Spleen (tissue), 11 donors: ENCODE measurements around the gene PPIL6. TPM values are rescaled to one million over a fixed set of nuclear protein-coding genes. Genes with fewer than 3 reads are reported as not detected.

Experiments used
- DNase-seq: peaks from one replicate; pipeline ENCODE4 v3.0.0-alpha.2; 2020
- H3K27ac ChIP-seq, 8 donors: fragments of 200-600 bp; sonication (generic) in 7 of 8; 1 replicate in 4 of 8; 2 replicates in 4 of 8; pipeline versions ENCODE4 v1.5.0 to v1.8.0; 2016 to 2021; ENCODE audit warnings: inconsistent platforms in 4 of 8, mild to moderate bottlenecking in 4 of 8, moderate library complexity in 1 of 8
- H3K27me3 ChIP-seq, 7 donors: fragments of 200-600 bp; sonication (generic) in 6 of 7; replicated peaks in 1 of 7; 1 replicate in 4 of 7; 2 replicates in 3 of 7; pipeline versions ENCODE4 v1.5.0 to v1.8.0; 2016 to 2021; ENCODE audit warnings: inconsistent platforms in 3 of 7, mild to moderate bottlenecking in 1 of 7
- H3K36me3 ChIP-seq, 6 donors: fragments of 200-600 bp; sonication (generic) in 5 of 6; 1 replicate in 4 of 6; 2 replicates in 2 of 6; pipeline versions ENCODE4 v1.5.0 to v1.8.0; 2016 to 2021; ENCODE audit warnings: inconsistent platforms in 2 of 6
- H3K4me1 ChIP-seq, 6 donors: fragments of 200-600 bp; sonication (generic) in 5 of 6; 1 replicate in 3 of 6; 2 replicates in 3 of 6; pipeline versions ENCODE4 v1.5.0 to v1.8.0; 2016 to 2021; ENCODE audit warnings: inconsistent platforms in 3 of 6
- H3K4me3 ChIP-seq, 8 donors: fragments of 200-600 bp; sonication (generic) in 7 of 8; 1 replicate in 4 of 8; 2 replicates in 4 of 8; pipeline versions ENCODE4 v1.5.0 to v1.8.0; 2016 to 2021; ENCODE audit warnings: inconsistent platforms in 4 of 8, mild to moderate bottlenecking in 4 of 8, moderate library complexity in 2 of 8
- H3K9me3 ChIP-seq, 8 donors: fragments of 200-600 bp; sonication (generic) in 7 of 8; 1 replicate in 4 of 8; 2 replicates in 4 of 8; pipeline versions ENCODE4 v1.5.0 to v1.8.0; 2016 to 2021; ENCODE audit warnings: inconsistent platforms in 4 of 8
- POLR2A ChIP-seq, 3 donors: fragments of 450-650 bp; IDR thresholded peaks; one replicate each; pipeline ENCODE4 v1.5.1; 2017; ENCODE audit warnings: antibody characterized with exemption in 3 of 3, mild to moderate bottlenecking in 1 of 3
- POLR2AphosphoS5 ChIP-seq, 3 donors: sonication (generic); formaldehyde crosslinking; IDR thresholded peaks; one replicate each; pipeline ENCODE4 v1.5.1; 2017; ENCODE audit warnings: antibody characterized with exemption in 3 of 3
- WGBS, 5 donors: extraction: QIAGEN DNeasy Blood & Tissue Kit in 3 of 5; methylation state at CpG; one replicate each; pipeline versions ENCODE4 v1.1.5 to v1.1.7; 2013 to 2018; 5-methylcytosine and 5-hydroxymethylcytosine counted together
- intact Hi-C: fragments of 100-400 bp; cut with DNase I; formaldehyde crosslinking; loops from one replicate; pipeline ENCODE4 v1.15.0; 2023; ENCODE audit warnings: low total_unique reads
- polyA plus RNA-seq, 3 donors: library from polyadenylated mRNA; stranded (reverse); fragments of 200-250 nt; gene quantifications; one replicate each; pipeline ENCODE4 v1.2.1, GENCODE V29; 2013
- total RNA-seq, 7 donors: library from RNA; depleted of rRNA in 3 of 7; stranded (reverse); fragments of >200 nt in 3 of 7; fragmentation: NEBNext Ultra II Directional in 4 of 7; extraction: Animal tissue kit (Norgen Biotek cat#: 25700) in 4 of 7; gene quantifications; one replicate each; pipeline versions ENCODE4 v1.1.0 to v1.2.1, GENCODE V29; 2016 to 2021
- TF ChIP-seq, protein P1 (sequence below), 11 experiments: fragments of 200-600 bp in 7 of 11; fragments of 450-650 bp in 4 of 11; sonication (generic) in 4 of 11; IDR thresholded peaks in 8 of 11; conservative IDR thresholded peaks in 3 of 11; 1 replicate in 7 of 11; 2 replicates in 4 of 11; pipeline versions ENCODE4 v1.4.0 to v1.8.0; 2016 to 2021; ENCODE audit warnings: antibody characterized with exemption in 11 of 11, inconsistent platforms in 4 of 11, mild to moderate bottlenecking in 1 of 11
- donor health status: healthy with polysubstance abuse.
- donor health status: DM: no; HTN: no; CAD: no; lungs with moderate emphysema.
- donor health status: DM: no; HTN: no; CAD: no.
- donor health status: Bipolar disorder and iron deficiency.
- donor health status: healthy.
- donor health status: DM: no; HTN: no; CAD: no.
- donor health status: DM: yes; HTN: yes; CAD: no.

PPIL6 gene
- total and polyA plus RNA-seq, 10 donors = 0.13 to 4.8 (median 0.78) TPM

DNA sequence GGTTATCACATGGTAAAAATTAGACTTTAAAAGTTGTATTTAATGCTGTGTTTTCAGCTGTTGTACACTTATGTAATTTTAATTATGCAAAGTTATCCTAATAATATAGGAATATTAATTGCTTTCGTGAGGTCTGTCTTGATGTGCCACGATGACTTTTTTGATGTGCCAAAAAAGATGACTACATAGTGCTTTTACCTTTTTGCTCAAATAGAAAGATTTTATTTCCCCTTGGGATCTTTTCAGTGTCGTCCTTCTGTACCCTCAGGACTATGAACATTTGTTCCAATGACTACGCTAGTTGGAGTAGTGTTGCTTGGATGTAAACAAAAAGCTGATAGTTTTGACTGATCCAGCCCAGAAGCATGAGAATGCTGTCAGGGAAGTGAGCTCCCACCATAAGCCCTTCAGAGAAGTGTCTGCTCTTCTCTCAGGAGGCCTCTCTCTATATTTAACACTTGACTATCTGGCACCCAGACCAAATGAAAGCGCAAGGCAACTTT lies 56.9 kb downstream of the PPIL6 start:
- 12 to 23% (median 19%) methylated on average over 5 of the region's 5 CpGs for WGBS, 5 donors
- peak overlapping the region in 7 of 8 donors; percentile 83 to 96 (median 89) for H3K4me3 ChIP-seq
- peaks cover 25 to 60% (median 42%) of the 10 kb centered on the region in 6 donors for H3K4me1 ChIP-seq
- no peak for DNase-seq
- peaks cover 0 to 10% (median 0%) of the 10 kb centered on the region in 6 donors for H3K36me3 ChIP-seq
- H3K27me3 ChIP-seq = no peaks in the 10 kb centered on the region
- H3K9me3 ChIP-seq = no peaks in the 10 kb centered on the region
- H3K27ac ChIP-seq = peak overlapping the region; percentile 94 to 100 (median 100)
- TF ChIP-seq, protein P1, sequence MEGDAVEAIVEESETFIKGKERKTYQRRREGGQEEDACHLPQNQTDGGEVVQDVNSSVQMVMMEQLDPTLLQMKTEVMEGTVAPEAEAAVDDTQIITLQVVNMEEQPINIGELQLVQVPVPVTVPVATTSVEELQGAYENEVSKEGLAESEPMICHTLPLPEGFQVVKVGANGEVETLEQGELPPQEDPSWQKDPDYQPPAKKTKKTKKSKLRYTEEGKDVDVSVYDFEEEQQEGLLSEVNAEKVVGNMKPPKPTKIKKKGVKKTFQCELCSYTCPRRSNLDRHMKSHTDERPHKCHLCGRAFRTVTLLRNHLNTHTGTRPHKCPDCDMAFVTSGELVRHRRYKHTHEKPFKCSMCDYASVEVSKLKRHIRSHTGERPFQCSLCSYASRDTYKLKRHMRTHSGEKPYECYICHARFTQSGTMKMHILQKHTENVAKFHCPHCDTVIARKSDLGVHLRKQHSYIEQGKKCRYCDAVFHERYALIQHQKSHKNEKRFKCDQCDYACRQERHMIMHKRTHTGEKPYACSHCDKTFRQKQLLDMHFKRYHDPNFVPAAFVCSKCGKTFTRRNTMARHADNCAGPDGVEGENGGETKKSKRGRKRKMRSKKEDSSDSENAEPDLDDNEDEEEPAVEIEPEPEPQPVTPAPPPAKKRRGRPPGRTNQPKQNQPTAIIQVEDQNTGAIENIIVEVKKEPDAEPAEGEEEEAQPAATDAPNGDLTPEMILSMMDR (IDR thresholded peaks at IDR 0.05 in 8 of 11, conservative IDR thresholded peaks at IDR 0.05 in 3 of 11) = peak in 2 of 11 experiments; percentile 3 to 13
- TF ChIP-seq POLR2AphosphoS5 (IDR thresholded peaks at IDR 0.05) = no peak
- intact Hi-C loops = loop anchor here (5.0 to 10.0 kb wide), 2 partner anchors 61 to 196 kb away; partner anchors contain the start of genes PPIL6 and SMPD2

DNA sequence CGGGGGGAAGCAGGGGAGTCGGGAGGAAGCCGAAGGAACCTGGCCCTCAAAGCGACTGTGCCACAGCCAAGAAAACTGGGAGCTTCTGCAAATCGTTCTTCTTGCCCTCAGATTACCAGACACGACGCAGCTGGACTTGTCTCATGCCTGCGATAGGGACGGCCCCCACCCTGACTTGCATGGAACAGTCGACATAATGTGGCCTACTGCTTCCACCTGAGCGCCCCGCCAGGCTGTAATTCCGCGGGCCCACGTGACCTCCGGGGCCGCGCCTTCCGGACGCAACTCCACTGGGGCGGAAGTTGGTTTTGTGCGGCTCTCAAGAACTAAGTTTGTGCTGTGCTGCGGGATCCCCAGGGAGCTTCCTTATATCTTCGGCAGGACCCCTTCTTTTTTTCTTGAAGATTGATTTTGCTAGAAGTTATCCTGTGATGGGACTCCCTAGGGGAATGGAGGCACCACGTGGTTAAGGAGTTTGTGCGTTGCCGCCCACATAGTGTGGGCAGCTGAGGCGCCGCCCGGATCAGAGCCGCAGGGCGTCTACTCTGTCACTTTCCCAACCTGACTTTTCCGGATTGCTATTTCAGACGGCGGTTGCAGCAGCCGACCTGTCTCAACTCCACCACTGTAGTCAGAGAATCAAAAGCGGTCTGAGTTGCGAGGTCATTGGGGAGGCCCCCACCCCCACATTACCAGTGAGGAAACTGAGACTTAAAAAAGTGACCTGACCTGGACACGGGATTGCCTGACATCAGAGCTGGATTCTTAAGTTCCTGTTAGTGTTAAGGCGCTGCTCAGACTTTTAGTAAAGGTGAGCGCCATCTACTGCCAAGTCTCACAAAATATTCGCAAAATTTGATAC lies 57.6 kb downstream of the PPIL6 start:
- peaks cover 32 to 67% (median 48%) of the 10 kb centered on the region in 6 donors for H3K4me1 ChIP-seq
- TF ChIP-seq, protein P1 (IDR thresholded peaks at IDR 0.05 in 8 of 11, conservative IDR thresholded peaks at IDR 0.05 in 3 of 11) = peak in 10 of 11 experiments; percentile 6 to 70 (median 57)
- TF ChIP-seq POLR2A (IDR thresholded peaks at IDR 0.05) (peak in 2 of 3 donors; percentile 3 to 56), POLR2AphosphoS5 (IDR thresholded peaks at IDR 0.05) (peak in 2 of 3 donors; percentile 45 to 77)
- peak overlapping the region; percentile 83 to 96 (median 88) for H3K4me3 ChIP-seq
- intact Hi-C loops = loop anchor here (5.0 to 10.0 kb wide), 2 partner anchors 62 to 196 kb away; partner anchors contain the start of genes PPIL6 and SMPD2
- peak; percentile 99 for DNase-seq
- no peaks in the 10 kb centered on the region for H3K27me3 ChIP-seq
- no peaks in the 10 kb centered on the region for H3K9me3 ChIP-seq
- H3K27ac ChIP-seq = peak overlapping the region; percentile 94 to 100 (median 100)
- peaks cover 0 to 17% (median 1%) of the 10 kb centered on the region in 6 donors for H3K36me3 ChIP-seq
- 0 to 1% (median 0%) methylated on average over 32 to 42 of the region's 42 CpGs for WGBS, 5 donors

DNA sequence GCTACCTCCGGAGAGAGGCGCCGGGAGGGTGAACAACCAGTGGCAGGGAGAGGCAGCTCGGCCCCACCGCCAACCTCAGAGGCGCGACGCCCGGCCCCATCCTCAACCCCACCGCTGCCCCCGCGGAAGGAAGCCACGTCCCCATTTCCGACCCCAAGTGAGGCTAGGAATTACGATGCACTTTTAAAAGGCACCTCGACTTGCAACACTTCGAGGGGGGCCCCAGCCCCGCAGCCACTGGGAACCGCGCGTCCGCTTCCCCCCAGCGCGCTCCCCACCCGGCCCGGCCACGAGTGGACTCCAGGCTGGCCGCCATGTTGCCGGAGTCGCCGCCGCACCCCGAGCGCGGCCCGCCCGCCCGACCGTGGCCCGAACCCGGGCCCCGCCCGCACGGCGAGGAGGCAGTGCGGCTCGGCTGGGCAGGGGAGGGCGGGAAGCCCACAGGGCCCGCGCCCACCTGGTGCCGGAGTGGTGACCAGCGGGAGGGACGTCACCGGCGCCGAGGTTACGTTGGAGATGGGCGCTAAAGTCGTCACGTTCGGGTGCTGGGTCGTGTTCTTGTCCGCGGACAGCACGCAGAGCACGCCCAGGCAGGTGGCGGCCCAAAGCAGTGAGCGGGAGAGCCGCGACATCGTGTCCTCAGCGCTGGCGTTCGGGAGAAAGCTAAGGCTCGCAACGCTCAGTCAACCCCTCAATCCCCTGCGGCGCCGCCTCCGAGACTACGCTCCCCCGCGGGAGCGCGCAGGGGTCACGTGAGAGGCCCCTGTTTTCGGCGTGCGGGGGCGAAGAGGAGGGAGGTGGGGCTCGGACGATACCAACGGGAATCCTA lies 58.5 kb downstream of the PPIL6 start, which contains the start of gene CD164:
Gene CD164 (minus strand): TSS at position 721 of the 829 bp plus-strand sequence. CDS start 89 bp downstream, at position 632.
- no peaks in the 10 kb centered on the region for H3K9me3 ChIP-seq
- H3K27ac ChIP-seq = peak within 1 kb of the TSS; percentile 94 to 100 (median 100)
- WGBS, 5 donors = 0 to 1% (median 0%) methylated on average over 50 to 93 of the region's 93 CpGs
- H3K4me3 ChIP-seq = peak within 1 kb of the TSS; percentile 83 to 96 (median 88)
- DNase-seq = peak; percentile 98
- TF ChIP-seq, protein P1 (IDR thresholded peaks at IDR 0.05 in 8 of 11, conservative IDR thresholded peaks at IDR 0.05 in 3 of 11) = no peak
- TF ChIP-seq POLR2AphosphoS5 (IDR thresholded peaks at IDR 0.05) (peak; percentile 99 to 100 (median 99)), POLR2A (IDR thresholded peaks at IDR 0.05) (peak in 2 of 3 donors; percentile 87 to 95)
- intact Hi-C loops = loop anchor here (5.0 to 10.0 kb wide), 2 partner anchors 63 to 195 kb away; partner anchors contain the start of genes PPIL6 and SMPD2
- H3K36me3 ChIP-seq = peaks cover 0 to 25% (median 9%) of the 10 kb centered on the region in 6 donors
- no peaks in the 10 kb centered on the region for H3K27me3 ChIP-seq
- peaks cover 39 to 75% (median 56%) of the 10 kb centered on the region in 6 donors for H3K4me1 ChIP-seq
